Measurements from ENCODE around the gene PCNX2. TPM values are rescaled to one million over a fixed set of nuclear protein-coding genes. Genes with fewer than 3 reads are reported as not detected.

The PCNX2 gene
- total and polyA plus RNA-seq, 10 of the 15 experiments (the other 5 are each of a cell fraction or from before 2014, with no cell fraction given): 2.1 to 16.4 (median 8.1) TPM

GRCh38 chr1:232970508-232970907 is 325.0 kb downstream of the PCNX2 start:
- Histone ChIP-seq H3K79me2 (ENCODE audit: control insufficient read depth, insufficient read depth, low read length) (no peaks in the 10 kb centered on the region), H2AFZ (ENCODE audit: control insufficient read depth, low read depth, low read length) (no peak overlapping the region), H3K36me3 (ENCODE audit: control insufficient read depth in 2 of 2, insufficient read depth in 2 of 2, low read length in 1 of 2) (peaks cover 8 to 16% of the 10 kb centered on the region in 2 experiments), H4K20me1 (ENCODE audit: control insufficient read depth, insufficient read depth) (no peaks in the 10 kb centered on the region), H3K9me3 (replicated peaks; ENCODE audit: control insufficient read depth, insufficient read depth, low read length) (peaks cover 13% of the 10 kb centered on the region), H3K4me1 (ENCODE audit: control insufficient read depth, insufficient read depth, low read length) (no peaks in the 10 kb centered on the region), H3K27ac (ENCODE audit: control insufficient read depth, insufficient read depth) (no peak overlapping the region), H3K27me3 (replicated peaks in 1 of 2; ENCODE audit: control insufficient read depth in 2 of 2, insufficient read depth in 2 of 2, low read length in 1 of 2) (no peaks in the 10 kb centered on the region), H3K4me2 (ENCODE audit: control insufficient read depth, insufficient read depth) (no peak overlapping the region), H3K9ac (ENCODE audit: control insufficient read depth, insufficient read depth, low read length) (no peak overlapping the region), H3K4me3 (no peak overlapping the region)
- in situ Hi-C loops (cut with MboI): no loop called here
- FAIRE-seq: no peak
- no peak for TF ChIP-seq TARDBP (IDR thresholded peaks at IDR 0.05; ENCODE audit: borderline replicate concordance)
- no peak for TF ChIP-seq SIN3A (IDR thresholded peaks at IDR 0.05; ENCODE audit: low read depth, low read length)
- no peak for TF ChIP-seq CREB1 (IDR thresholded peaks at IDR 0.05; ENCODE audit: low read depth)
- TF ChIP-seq DPF2 (IDR thresholded peaks at IDR 0.05): no peak
- TF ChIP-seq MEF2B (IDR thresholded peaks at IDR 0.05; ENCODE audit: partially characterized antibody, poor library complexity, severe bottlenecking): no peak
- no peak for TF ChIP-seq ZSCAN29 (IDR thresholded peaks at IDR 0.05)
- TF ChIP-seq FOXM1 (IDR thresholded peaks at IDR 0.05; ENCODE audit: low read depth, low read length): no peak
- TF ChIP-seq, protein P1, sequence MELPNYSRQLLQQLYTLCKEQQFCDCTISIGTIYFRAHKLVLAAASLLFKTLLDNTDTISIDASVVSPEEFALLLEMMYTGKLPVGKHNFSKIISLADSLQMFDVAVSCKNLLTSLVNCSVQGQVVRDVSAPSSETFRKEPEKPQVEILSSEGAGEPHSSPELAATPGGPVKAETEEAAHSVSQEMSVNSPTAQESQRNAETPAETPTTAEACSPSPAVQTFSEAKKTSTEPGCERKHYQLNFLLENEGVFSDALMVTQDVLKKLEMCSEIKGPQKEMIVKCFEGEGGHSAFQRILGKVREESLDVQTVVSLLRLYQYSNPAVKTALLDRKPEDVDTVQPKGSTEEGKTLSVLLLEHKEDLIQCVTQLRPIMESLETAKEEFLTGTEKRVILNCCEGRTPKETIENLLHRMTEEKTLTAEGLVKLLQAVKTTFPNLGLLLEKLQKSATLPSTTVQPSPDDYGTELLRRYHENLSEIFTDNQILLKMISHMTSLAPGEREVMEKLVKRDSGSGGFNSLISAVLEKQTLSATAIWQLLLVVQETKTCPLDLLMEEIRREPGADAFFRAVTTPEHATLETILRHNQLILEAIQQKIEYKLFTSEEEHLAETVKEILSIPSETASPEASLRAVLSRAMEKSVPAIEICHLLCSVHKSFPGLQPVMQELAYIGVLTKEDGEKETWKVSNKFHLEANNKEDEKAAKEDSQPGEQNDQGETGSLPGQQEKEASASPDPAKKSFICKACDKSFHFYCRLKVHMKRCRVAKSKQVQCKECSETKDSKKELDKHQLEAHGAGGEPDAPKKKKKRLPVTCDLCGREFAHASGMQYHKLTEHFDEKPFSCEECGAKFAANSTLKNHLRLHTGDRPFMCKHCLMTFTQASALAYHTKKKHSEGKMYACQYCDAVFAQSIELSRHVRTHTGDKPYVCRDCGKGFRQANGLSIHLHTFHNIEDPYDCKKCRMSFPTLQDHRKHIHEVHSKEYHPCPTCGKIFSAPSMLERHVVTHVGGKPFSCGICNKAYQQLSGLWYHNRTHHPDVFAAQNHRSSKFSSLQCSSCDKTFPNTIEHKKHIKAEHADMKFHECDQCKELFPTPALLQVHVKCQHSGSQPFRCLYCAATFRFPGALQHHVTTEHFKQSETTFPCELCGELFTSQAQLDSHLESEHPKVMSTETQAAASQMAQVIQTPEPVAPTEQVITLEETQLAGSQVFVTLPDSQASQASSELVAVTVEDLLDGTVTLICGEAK (IDR thresholded peaks at IDR 0.05; ENCODE audit: borderline replicate concordance): no peak
- TF ChIP-seq EED (IDR thresholded peaks at IDR 0.05; ENCODE audit: low read depth): no peak
- no peak for TF ChIP-seq RUNX3 (IDR thresholded peaks at IDR 0.05; ENCODE audit: low read length)
- TF ChIP-seq MEF2A (IDR thresholded peaks at IDR 0.05; ENCODE audit: insufficient read depth, low read depth, low read length): no peak
- no peak for TF ChIP-seq ATF2 (IDR thresholded peaks at IDR 0.05; ENCODE audit: low read length)
- TF ChIP-seq BRCA1 (IDR thresholded peaks at IDR 0.05; ENCODE audit: low read depth, low read length): no peak
- TF ChIP-seq NKRF (conservative IDR thresholded peaks at IDR 0.05): no peak
- no peak for ATAC-seq
- 72% methylated on average over 4 of the region's 4 CpGs for WGBS (ENCODE audit: insufficient coverage, insufficient replicate concordance, low lambda C conversion rate, missing lambda C conversion rate)
- ChIA-PET POLR2A (no interaction called here), CTCF (no interaction called here), SMC1A (ENCODE audit: uncharacterized antibody, unreplicated experiment) (interaction anchor here (0.9 kb wide), 1 partner anchor 17 kb away, joined by 3 read pairs; no protein-coding TSS in a partner anchor), RAD21 (ENCODE audit: unreplicated experiment) (no interaction called here)
- no peak for DNase-seq (ENCODE audit: low read depth, low spot score)
- intact Hi-C loops (cut with micrococcal nuclease; ENCODE audit: unreplicated experiment): no loop called here
- BruUV-seq (replicated peaks): no TSS peak

All from GM12878 (cell line).